GM08714 (cell line): ENCODE measurements around the gene NCF2.

Experiments
- H3K4me3 ChIP-seq: fragments of 200-500 bp; sonication (Bioruptor generic); 2 replicates; pipeline ENCODE4 v1.5.1; 2014; ENCODE audit warnings: mild to moderate bottlenecking, low read length, inconsistent platforms
- ZNF274 ChIP-seq: IDR thresholded peaks from 2 replicates; pipeline ENCODE4 v1.6.1; 2012; ENCODE audit warnings: mild to moderate bottlenecking, low read depth, low read length

Gene NCF2

DNA sequence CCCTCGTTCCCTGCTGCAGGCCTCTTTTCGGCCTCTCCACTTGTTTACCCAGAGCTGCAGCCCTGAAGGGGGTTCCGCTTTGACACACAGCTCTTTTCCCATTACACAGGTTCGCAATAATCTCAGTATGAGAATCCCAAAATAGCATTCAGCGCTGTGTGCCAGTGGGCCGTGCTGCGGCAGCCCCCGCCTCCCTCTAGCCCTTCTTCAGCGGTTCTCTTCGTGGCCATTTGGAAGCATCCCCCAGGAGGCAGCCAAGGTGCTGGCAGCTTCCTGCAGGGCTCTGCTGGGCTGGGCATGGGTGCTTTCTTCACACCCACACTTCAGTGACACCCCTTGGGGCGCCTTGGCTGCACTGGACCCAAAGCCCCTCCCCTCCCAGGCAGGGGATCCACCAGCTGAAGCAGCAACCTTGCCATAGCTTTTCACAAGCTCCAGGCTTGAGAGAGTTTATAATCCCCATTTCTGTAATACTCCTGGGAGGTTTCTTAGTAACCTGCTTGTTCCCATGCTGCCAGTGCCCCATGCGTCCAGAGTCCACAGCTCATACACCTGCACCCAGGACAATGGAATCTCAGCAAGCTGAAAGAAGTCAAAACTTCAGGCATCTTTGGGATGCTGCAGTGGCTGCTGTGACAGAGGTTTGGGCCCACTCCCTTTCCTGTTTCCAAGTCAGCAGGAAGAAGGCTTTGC, 8.1 kb downstream of the NCF2 start:
- no peak overlapping the region for H3K4me3 ChIP-seq
- no peak for TF ChIP-seq ZNF274

DNA sequence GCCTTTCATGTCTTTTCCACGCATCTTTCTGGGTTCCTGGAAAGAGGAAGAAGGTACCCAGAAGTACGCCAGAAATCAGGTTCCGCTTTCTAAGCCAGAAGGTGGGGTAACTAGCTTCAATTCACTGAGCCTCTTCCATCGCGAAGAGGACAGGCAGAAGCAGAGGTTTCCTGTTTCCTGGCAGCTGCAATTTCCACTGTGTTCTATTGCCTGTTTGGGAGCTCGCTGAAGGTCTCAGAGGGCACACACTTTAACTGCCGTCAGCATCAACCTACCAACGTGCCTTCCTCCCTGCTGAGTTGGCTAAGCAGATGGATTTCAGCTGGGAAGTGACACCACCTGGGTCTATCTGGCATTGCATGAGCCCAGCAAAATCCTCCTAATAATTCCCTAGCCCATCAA, 10.0 kb downstream of the NCF2 start:
- TF ChIP-seq ZNF274: no peak
- no peak overlapping the region for H3K4me3 ChIP-seq

DNA sequence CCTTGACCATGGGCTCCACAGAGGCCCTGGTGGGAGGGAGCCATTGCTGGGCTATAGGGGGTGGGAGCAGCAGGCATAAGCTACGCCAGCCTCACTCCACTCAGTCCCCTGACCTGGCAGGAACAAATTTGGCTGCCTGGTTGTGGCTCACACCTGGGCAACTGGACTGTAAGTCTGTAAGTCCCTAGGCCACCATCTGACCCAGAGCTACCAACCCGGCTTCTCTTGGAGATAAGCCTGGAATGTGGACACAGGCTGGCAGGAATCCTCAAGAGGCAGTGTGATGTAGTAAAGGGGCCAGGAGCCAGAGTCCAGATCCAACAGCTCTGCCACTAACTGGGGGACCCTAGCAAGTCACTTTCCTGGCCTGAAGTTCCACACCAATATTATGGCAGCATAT, 11.4 kb downstream of the NCF2 start:
- no peak overlapping the region for H3K4me3 ChIP-seq
- no peak for TF ChIP-seq ZNF274

DNA sequence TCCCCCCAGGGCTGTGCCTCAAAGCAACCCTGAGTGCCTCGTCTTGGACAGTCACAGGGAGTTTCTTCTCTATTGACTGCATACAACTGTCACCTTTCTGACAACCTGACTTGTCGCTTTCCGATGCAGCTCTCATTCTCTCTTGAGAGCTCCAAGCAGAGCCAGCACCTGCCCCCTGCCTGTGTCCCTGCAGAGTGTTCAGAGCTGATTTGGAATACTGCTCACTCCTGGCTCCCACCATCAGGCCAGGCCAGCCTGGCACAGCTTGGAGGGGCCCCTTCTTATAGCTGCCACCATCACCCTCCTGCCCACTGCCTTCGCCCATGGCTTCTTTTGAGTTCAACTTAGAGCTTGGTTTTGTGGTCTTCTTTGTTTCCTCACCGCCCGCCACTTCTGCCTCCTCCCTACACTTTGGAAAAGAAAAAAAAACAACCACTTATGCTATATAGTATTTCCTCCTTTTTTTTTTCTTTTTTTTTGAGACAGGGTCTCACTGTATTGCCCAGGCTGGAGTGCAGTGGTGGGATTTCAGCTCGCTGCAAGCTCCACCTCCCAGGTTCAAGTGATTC, 12.3 kb downstream of the NCF2 start:
- TF ChIP-seq ZNF274: no peak

DNA sequence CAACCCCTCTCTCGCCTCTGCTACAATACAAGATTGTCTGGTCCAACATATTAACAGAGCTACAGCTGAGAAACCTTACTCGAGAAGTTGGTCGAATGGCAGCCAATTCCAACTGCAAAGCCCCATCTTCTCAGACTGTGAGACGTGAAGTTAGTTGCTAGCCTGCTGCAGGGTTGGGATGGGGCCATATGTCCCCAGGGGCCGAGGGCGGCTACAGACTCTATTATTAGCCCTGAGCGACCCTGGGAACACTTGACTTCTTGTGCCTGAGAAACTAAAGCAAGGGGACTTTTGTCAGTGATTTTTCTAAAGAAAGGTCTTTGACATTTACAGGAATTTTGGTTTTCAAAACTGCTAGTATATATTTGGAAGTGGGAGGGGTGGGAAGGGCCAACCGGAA, 13.7 kb downstream of the NCF2 start:
- H3K4me3 ChIP-seq: no peak overlapping the region
- TF ChIP-seq ZNF274: no peak

More for the DNA sequence above, 12.3 kb downstream of the NCF2 start:
- no peak overlapping the region for H3K4me3 ChIP-seq

DNA sequence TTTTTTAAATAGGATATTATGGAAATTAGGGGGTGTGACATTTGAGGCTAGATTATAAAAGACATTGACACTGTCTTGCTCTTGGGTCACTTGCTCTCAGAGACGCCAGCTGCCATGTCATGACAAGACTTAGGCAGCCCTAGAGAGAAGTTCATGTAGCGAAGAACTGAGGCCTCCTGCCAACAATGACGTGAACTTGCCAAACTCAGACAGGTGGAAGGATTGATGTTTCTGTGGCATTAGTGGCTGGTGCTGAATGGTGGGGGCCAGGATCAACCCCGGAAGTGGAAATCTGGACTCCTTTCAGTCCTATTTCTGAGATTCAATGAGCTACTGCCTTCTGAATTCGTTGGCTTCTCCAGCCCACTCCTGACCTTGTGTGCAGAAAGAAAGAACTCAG, 14.7 kb downstream of the NCF2 start:
- no peak for TF ChIP-seq ZNF274
- no peak overlapping the region for H3K4me3 ChIP-seq

DNA sequence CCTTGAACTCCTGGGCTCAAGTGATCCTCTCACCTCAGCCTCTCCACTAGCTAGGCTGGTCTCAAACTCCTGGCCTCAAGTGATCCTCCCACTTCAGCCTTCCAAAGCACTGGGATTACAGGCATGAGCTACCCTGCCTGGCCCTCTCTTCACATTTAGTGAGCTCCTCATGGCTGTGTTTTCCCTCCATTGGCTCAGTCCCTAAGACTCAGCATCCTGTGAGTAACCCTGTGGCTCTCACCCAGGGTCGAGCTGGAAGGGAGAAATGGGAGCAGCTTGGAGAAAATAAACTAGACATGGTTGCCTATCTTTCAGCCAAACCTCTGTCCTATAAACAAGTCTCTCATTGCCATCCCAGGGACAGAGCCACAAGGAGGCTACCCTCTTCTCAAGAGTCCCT, 17.5 kb downstream of the NCF2 start:
- no peak for TF ChIP-seq ZNF274
- H3K4me3 ChIP-seq: no peak overlapping the region

DNA sequence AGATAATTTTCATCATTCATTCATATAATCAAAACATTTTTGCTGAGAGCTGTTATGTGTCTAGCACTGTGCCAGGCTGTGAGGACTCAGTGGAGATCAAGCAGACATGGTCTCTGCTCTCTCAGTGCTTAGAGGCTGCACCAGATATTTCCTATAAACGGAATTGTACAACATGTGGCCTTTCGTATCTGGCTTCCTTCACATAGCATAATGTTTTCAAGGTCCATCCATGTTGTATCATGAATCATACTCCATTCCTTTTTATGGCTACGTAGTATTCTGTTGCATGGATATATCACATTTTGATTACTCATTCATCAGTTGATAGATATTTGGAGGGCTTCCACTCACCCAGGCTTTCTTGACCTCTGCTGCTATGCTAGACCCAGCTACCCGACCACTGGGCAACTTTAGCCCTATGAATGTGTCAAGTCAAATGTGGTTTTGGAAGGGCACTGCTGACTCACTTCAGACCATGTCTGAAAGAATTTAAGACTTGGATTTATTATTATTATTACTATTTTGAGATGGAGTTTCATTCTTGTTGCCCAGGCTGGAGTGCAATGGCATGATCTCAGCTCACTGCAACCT, 18.5 kb downstream of the NCF2 start:
- H3K4me3 ChIP-seq: no peak overlapping the region
- no peak for TF ChIP-seq ZNF274

DNA sequence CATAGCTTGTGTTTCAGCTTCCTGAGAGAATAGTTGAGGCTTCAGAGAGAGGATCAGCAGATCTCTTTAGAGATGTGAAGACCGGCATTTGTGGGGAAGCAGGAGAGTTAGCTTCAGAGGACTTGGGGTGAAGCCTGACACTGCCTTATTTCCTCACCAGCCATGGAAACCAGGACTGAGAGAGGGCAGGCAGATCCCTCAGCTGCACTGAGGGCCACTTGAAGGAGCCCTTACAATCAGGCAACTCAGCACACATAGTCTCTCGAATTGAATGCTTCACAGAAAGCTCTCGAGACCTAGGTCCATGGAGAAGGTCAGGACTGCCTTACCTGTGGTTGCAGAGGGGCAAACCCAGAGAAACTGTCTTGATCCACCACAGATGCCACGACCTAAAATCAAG, 19.8 kb downstream of the NCF2 start:
- TF ChIP-seq ZNF274: no peak
- no peak overlapping the region for H3K4me3 ChIP-seq

DNA sequence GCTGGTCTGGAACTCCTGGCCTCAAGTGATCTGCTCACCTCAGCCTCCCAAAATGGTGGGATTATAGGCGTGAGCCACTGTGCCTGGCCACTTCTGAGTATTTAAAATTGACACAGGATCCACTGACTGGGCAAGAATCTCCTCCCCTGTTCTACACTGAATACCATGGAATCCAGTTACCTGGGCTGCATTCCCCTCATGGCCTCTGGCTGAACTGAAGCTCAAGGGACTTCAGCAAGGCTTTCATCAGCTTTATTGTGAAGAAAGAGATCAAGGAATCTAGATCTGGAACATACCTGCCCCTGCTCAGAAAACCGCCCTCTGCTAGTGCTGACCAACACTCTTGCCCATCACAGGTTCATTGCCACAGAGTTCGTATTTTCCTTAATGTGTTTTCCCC, 20.5 kb downstream of the NCF2 start:
- no peak for TF ChIP-seq ZNF274
- H3K4me3 ChIP-seq: no peak overlapping the region

DNA sequence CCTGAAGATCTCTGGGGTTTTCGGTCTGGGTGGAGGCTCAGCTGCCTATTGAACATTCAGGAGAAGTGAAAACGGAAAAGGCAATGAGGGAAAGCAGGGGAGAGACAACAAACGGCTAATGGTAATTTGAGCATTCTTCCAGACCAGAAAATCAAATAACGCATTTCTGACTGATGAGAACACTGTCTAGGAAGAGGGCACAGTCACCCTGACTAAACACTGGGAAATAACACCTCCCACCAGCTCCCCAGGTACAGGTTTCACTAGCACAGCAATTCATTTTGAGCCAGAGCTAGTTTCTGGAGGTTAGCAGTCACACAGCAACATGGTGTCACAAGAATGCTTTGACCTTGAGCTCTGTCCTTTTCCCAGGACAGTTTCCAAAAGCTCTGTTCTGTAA, 21.1 kb downstream of the NCF2 start:
- H3K4me3 ChIP-seq: no peak overlapping the region

DNA sequence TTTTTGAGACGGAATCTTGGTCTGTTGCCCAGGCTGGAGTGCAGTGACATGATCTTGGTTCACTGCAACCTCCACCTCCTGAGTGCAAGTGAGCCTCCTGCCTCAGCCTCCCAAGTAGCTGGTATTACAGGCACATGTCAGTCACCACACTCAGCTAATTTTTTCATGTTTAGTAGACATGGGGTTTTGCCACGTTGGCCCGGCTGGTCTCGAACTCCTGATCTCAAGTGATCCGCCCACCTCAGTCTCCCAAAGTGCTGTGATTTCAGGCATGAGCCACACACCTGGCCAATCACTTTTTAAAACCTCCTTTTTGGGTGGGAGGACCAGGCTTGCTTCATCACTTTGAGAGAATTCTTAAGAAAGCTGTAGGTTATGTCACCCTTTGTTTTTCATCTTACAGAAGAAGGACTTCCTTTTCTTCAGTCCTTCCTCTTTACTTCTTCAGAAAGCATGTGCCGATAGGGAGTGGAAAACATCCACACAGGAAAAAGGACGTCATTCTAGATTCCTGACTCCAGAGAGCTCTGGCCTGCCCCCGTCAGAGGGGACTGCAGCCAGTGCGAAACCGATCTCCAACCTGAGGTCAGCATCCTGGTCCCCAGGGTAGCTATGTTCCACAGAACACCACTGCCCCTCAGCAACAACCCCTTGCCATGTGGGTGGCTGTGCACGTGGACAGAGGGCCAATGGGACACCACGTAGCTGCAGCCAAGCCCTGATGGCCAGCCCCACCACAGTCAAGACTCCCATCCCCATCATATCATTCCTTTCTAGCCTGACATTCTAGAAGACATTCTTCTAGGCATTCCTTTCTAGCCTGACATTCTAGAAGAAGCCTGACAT, 21.9 kb downstream of the NCF2 start:
- no peak overlapping the region for H3K4me3 ChIP-seq
- no peak for TF ChIP-seq ZNF274

More for the DNA sequence above, 21.1 kb downstream of the NCF2 start:
- no peak for TF ChIP-seq ZNF274

DNA sequence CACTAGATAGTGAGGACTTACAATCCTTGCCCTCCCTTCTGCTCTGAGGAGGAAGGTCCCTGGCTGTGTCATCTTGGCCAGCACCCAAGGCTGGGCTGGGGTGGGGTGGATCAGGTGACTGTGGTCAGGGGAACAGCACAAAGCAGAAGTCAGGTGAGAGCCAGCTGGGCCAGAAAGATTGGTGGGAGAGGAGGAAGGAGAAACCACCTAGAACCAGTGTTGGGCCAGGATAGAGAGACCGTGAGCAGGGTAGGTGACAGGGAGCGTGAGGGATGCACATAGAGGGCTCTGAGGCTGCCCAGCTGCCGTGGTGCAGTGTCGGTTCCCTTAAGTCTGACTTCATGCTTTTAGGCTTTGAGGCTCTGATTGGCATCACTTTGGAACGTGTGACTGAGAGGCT, 22.7 kb downstream of the NCF2 start:
- TF ChIP-seq ZNF274: no peak
- no peak overlapping the region for H3K4me3 ChIP-seq

DNA sequence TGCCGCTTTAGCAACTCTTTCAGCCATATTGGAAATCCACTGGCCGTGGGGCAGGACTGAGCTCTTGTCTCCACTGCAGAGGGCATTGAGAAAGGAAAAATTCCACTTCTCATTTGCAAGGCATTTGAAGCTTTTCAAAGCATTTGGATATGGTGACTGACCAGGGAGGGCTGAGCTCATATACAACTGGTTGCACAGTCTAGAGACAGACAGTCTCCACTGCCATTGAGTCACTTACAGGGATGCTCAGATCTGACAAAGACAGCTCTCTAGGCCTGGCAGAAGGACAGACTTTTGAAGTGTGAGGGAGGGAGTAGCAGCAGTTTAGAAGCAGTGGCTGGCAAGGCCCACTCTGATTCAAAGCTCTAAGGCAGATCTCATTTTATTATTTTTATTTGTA, 24.2 kb downstream of the NCF2 start:
- H3K4me3 ChIP-seq: no peak overlapping the region
- TF ChIP-seq ZNF274: no peak

DNA sequence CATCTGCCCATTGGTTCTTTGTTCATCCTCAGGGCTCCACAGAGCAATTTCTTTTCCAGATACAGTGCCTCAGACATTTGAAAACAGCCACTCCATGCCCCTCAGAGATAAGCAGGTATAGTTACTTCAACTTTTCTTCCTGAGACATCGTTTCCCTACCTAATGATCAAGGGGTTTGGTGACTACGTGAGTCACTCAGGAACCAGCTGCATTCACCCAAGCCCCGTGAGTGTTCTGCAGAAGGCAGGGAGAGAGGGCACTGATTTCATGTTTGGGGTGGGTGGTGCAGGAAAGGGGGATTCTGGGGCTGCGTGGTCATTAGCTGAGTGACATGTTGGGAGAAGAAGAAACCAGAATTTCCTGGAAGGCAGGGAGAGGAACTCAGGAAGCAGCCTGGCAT, 25.0 kb downstream of the NCF2 start:
- no peak for TF ChIP-seq ZNF274
- H3K4me3 ChIP-seq: no peak overlapping the region
